K562 (cell line): ENCODE results near the gene PALM3. TPM values are rescaled to one million over a fixed set of nuclear protein-coding genes. Genes with fewer than 3 reads are reported as not detected.
"Not testable (repeated sequence)": the region's sequence is repeated elsewhere in the genome, so short reads cannot be mapped to it uniquely, and the experiment has no call there.

Source experiments
- FOXJ2 ChIP-seq: fragments of 200-800 bp; sonication (Bioruptor generic); IDR thresholded peaks from 2 replicates; pipeline ENCODE4 v1.6.1; 2016; ENCODE audit warnings: missing genetic modification characterization, missing compliant biosample characterization
- FOXK2 ChIP-seq, 2 experiments: fragments of 450-650 bp; IDR thresholded peaks in 1 of 2; conservative IDR thresholded peaks in 1 of 2; 2 replicates each; pipeline ENCODE4 v1.6.1; 2016; ENCODE audit warnings: low read depth in 2 of 2, mild to moderate bottlenecking in 1 of 2
- HDGF ChIP-seq: fragments of 450-650 bp; IDR thresholded peaks from 2 replicates; pipeline ENCODE4 v1.6.1; 2016
- SOX6 ChIP-seq: fragments of 450-650 bp; IDR thresholded peaks from 2 replicates; pipeline ENCODE4 v1.6.1; 2014; ENCODE audit warnings: mild to moderate bottlenecking
- polyA plus RNA-seq, 8 experiments: library from polyadenylated mRNA; depleted of rRNA in 4 of 8; stranded (reverse) in 5 of 8; unstranded in 3 of 8; fragments of >200 nt; fragmentation: Nextera tagmentation in 2 of 8; fragmentation: Illumina TruSeq in 1 of 8; extraction: Ambion mirVana in 2 of 8; extraction: Trizol in 1 of 8; gene quantifications; 2 replicates each; pipeline versions ENCODE4 v1.2.1 to v1.2.3, GENCODE V29; 2011 to 2014; ENCODE audit warnings: inconsistent platforms in 1 of 8, missing spikeins in 1 of 8
- total RNA-seq, 7 experiments: library from RNA; depleted of rRNA in 6 of 7; stranded (reverse); fragments of >200 nt in 6 of 7; fragmentation: Illumina TruSeq in 2 of 7; extraction: Trizol in 2 of 7; gene quantifications; 2 replicates each; pipeline versions ENCODE4 v1.2.1 to v1.2.3, GENCODE V29; 2011 to 2021; ENCODE audit warnings: low replicate concordance in 1 of 7
- TF ChIP-seq, protein P1 (sequence below), 2 experiments: fragments of 450-650 bp; formaldehyde crosslinking in 1 of 2; IDR thresholded peaks; 2 replicates each; pipeline versions ENCODE4 v1.4.0 to v1.6.1; 2014 to 2020; ENCODE audit warnings: mild to moderate bottlenecking in 2 of 2, borderline replicate concordance in 1 of 2, low read depth in 1 of 2
- TF ChIP-seq, protein P2 (sequence below): fragments of 450-650 bp; IDR thresholded peaks from 2 replicates; pipeline ENCODE4 v1.6.1; 2017; ENCODE audit warnings: antibody characterized with exemption, mild to moderate bottlenecking
- TF ChIP-seq, protein P3 (sequence below), 3 experiments: IDR thresholded peaks in 2 of 3; conservative IDR thresholded peaks in 1 of 3; 2 replicates each; pipeline ENCODE4 v1.5.1; 2011 to 2012; ENCODE audit warnings: low read length in 3 of 3, mild to moderate bottlenecking in 3 of 3, control low read depth in 2 of 3, improper control_type of control experiment in 1 of 3, inconsistent platforms in 1 of 3, low read depth in 1 of 3, mixed read lengths in 1 of 3, moderate library complexity in 1 of 3; ENCODE audit not compliant: insufficient read depth in 2 of 3
- TF ChIP-seq, protein P4 (sequence below), 2 experiments: fragments of 200-800 bp in 1 of 2; sonication (Bioruptor generic) in 1 of 2; sonication (generic) in 1 of 2; formaldehyde crosslinking in 1 of 2; IDR thresholded peaks in 1 of 2; conservative IDR thresholded peaks in 1 of 2; 2 replicates each; pipeline versions ENCODE4 v1.5.0 to v1.6.1; 2016 to 2020; ENCODE audit warnings: missing compliant biosample characterization in 1 of 2, missing genetic modification characterization in 1 of 2, missing genetic modification reagents in 1 of 2

The PALM3 gene
- total and polyA plus RNA-seq, 9 of the 15 experiments (the other 6 are each of a cell fraction or from before 2014, with no cell fraction given): 0.07 to 9.3 (median 3.3) TPM

DNA sequence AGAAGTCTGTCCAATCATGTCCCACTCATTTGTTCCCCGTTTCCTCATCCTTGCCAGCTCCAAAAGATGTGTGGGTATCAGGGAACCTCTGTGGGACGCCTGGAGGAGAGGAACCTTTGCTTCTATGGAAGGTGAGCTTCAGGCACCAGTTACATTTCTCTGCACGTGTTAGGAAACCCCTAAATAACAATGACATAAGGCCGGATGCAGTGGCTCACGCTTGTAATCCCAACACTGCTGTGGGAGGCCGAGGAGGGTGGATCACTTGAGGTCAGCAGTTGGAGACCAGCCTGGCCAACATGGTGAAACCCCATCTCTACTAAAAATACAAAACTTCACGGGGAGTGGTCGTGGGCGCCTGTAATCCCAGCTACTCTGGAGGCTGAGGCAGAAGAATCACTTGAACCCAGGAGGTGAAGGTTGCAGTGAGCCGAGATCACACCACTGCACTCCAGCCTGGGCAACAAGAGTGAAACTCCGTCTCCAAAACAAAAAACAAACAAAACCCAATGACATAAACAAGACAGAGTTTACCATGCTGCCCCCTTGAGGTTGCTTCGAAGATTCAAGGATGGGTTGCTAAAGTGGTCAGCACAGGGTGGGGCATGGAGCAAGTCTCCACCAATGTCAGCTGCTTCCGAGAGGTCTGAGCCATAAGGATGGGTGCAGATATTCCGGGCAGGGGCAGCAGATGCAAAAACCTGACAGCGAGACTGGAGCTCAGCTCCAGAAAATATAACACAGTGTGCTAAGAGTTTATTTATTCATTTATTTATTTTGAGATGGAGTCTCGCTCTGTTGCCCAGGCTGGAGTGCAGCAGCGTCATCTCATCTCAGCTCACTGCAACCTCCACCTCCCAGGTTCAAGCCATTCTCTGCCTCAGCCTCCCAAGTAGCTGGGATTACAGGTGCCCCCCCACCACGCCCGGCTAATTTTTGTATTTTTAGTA lies 18.9 kb downstream of the PALM3 start (continued):
- TF ChIP-seq, protein P1, sequence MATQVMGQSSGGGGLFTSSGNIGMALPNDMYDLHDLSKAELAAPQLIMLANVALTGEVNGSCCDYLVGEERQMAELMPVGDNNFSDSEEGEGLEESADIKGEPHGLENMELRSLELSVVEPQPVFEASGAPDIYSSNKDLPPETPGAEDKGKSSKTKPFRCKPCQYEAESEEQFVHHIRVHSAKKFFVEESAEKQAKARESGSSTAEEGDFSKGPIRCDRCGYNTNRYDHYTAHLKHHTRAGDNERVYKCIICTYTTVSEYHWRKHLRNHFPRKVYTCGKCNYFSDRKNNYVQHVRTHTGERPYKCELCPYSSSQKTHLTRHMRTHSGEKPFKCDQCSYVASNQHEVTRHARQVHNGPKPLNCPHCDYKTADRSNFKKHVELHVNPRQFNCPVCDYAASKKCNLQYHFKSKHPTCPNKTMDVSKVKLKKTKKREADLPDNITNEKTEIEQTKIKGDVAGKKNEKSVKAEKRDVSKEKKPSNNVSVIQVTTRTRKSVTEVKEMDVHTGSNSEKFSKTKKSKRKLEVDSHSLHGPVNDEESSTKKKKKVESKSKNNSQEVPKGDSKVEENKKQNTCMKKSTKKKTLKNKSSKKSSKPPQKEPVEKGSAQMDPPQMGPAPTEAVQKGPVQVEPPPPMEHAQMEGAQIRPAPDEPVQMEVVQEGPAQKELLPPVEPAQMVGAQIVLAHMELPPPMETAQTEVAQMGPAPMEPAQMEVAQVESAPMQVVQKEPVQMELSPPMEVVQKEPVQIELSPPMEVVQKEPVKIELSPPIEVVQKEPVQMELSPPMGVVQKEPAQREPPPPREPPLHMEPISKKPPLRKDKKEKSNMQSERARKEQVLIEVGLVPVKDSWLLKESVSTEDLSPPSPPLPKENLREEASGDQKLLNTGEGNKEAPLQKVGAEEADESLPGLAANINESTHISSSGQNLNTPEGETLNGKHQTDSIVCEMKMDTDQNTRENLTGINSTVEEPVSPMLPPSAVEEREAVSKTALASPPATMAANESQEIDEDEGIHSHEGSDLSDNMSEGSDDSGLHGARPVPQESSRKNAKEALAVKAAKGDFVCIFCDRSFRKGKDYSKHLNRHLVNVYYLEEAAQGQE (IDR thresholded peaks at IDR 0.05; ENCODE audit: borderline replicate concordance): peak; percentile 54; the same call in 1 of the 2 replicates
- TF ChIP-seq, protein P1 (CRISPR knock-in tag; IDR thresholded peaks at IDR 0.05; ENCODE audit: low read depth): not testable (repeated sequence)
- TF ChIP-seq FOXJ2 (tag): peak; percentile 97
- TF ChIP-seq, protein P2, sequence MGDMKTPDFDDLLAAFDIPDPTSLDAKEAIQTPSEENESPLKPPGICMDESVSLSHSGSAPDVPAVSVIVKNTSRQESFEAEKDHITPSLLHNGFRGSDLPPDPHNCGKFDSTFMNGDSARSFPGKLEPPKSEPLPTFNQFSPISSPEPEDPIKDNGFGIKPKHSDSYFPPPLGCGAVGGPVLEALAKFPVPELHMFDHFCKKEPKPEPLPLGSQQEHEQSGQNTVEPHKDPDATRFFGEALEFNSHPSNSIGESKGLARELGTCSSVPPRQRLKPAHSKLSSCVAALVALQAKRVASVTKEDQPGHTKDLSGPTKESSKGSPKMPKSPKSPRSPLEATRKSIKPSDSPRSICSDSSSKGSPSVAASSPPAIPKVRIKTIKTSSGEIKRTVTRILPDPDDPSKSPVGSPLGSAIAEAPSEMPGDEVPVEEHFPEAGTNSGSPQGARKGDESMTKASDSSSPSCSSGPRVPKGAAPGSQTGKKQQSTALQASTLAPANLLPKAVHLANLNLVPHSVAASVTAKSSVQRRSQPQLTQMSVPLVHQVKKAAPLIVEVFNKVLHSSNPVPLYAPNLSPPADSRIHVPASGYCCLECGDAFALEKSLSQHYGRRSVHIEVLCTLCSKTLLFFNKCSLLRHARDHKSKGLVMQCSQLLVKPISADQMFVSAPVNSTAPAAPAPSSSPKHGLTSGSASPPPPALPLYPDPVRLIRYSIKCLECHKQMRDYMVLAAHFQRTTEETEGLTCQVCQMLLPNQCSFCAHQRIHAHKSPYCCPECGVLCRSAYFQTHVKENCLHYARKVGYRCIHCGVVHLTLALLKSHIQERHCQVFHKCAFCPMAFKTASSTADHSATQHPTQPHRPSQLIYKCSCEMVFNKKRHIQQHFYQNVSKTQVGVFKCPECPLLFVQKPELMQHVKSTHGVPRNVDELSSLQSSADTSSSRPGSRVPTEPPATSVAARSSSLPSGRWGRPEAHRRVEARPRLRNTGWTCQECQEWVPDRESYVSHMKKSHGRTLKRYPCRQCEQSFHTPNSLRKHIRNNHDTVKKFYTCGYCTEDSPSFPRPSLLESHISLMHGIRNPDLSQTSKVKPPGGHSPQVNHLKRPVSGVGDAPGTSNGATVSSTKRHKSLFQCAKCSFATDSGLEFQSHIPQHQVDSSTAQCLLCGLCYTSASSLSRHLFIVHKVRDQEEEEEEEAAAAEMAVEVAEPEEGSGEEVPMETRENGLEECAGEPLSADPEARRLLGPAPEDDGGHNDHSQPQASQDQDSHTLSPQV: peak; percentile 73
- peak; percentile 78 for TF ChIP-seq HDGF
- peak; percentile 97 to 98 for TF ChIP-seq FOXK2 (conservative IDR thresholded peaks at IDR 0.05 in 1 of 2, IDR thresholded peaks at IDR 0.05 in 1 of 2; ENCODE audit: low read depth in 2 of 2)
- TF ChIP-seq SOX6: peak; percentile 37; the same call in 1 of the 2 replicates
- TF ChIP-seq, protein P3, sequence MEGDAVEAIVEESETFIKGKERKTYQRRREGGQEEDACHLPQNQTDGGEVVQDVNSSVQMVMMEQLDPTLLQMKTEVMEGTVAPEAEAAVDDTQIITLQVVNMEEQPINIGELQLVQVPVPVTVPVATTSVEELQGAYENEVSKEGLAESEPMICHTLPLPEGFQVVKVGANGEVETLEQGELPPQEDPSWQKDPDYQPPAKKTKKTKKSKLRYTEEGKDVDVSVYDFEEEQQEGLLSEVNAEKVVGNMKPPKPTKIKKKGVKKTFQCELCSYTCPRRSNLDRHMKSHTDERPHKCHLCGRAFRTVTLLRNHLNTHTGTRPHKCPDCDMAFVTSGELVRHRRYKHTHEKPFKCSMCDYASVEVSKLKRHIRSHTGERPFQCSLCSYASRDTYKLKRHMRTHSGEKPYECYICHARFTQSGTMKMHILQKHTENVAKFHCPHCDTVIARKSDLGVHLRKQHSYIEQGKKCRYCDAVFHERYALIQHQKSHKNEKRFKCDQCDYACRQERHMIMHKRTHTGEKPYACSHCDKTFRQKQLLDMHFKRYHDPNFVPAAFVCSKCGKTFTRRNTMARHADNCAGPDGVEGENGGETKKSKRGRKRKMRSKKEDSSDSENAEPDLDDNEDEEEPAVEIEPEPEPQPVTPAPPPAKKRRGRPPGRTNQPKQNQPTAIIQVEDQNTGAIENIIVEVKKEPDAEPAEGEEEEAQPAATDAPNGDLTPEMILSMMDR (IDR thresholded peaks at IDR 0.05 in 2 of 3, conservative IDR thresholded peaks at IDR 0.05 in 1 of 3; ENCODE audit: insufficient read depth in 2 of 3, low read depth in 1 of 3, low read length in 3 of 3): peak; percentile 70 to 73 (median 72)
- TF ChIP-seq, protein P4, sequence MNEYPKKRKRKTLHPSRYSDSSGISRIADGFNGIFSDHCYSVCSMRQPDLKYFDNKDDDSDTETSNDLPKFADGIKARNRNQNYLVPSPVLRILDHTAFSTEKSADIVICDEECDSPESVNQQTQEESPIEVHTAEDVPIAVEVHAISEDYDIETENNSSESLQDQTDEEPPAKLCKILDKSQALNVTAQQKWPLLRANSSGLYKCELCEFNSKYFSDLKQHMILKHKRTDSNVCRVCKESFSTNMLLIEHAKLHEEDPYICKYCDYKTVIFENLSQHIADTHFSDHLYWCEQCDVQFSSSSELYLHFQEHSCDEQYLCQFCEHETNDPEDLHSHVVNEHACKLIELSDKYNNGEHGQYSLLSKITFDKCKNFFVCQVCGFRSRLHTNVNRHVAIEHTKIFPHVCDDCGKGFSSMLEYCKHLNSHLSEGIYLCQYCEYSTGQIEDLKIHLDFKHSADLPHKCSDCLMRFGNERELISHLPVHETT (CRISPR knock-in tag; conservative IDR thresholded peaks at IDR 0.05 in 1 of 2, IDR thresholded peaks at IDR 0.05 in 1 of 2): 0 out of 4 replicates have a peak, but pooled peaks of 1 of the 2 experiments have one; percentile 38
